Spleen (tissue), 11 donors: ENCODE data around the gene DUSP22. TPM values are rescaled to one million over a fixed set of nuclear protein-coding genes. Genes with fewer than 3 reads are reported as not detected.

Source experiments
- DNase-seq: peaks from one replicate; pipeline ENCODE4 v3.0.0-alpha.2; 2020
- H3K27ac ChIP-seq, 8 donors: fragments of 200-600 bp; sonication (generic) in 7 of 8; 1 replicate in 4 of 8; 2 replicates in 4 of 8; pipeline versions ENCODE4 v1.5.0 to v1.8.0; 2016 to 2021; ENCODE audit warnings: inconsistent platforms in 4 of 8, mild to moderate bottlenecking in 4 of 8, moderate library complexity in 1 of 8
- H3K27me3 ChIP-seq, 7 donors: fragments of 200-600 bp; sonication (generic) in 6 of 7; replicated peaks in 1 of 7; 1 replicate in 4 of 7; 2 replicates in 3 of 7; pipeline versions ENCODE4 v1.5.0 to v1.8.0; 2016 to 2021; ENCODE audit warnings: inconsistent platforms in 3 of 7, mild to moderate bottlenecking in 1 of 7
- H3K36me3 ChIP-seq, 6 donors: fragments of 200-600 bp; sonication (generic) in 5 of 6; 1 replicate in 4 of 6; 2 replicates in 2 of 6; pipeline versions ENCODE4 v1.5.0 to v1.8.0; 2016 to 2021; ENCODE audit warnings: inconsistent platforms in 2 of 6
- H3K4me1 ChIP-seq, 6 donors: fragments of 200-600 bp; sonication (generic) in 5 of 6; 1 replicate in 3 of 6; 2 replicates in 3 of 6; pipeline versions ENCODE4 v1.5.0 to v1.8.0; 2016 to 2021; ENCODE audit warnings: inconsistent platforms in 3 of 6
- H3K4me3 ChIP-seq, 8 donors: fragments of 200-600 bp; sonication (generic) in 7 of 8; 1 replicate in 4 of 8; 2 replicates in 4 of 8; pipeline versions ENCODE4 v1.5.0 to v1.8.0; 2016 to 2021; ENCODE audit warnings: inconsistent platforms in 4 of 8, mild to moderate bottlenecking in 4 of 8, moderate library complexity in 2 of 8
- H3K9me3 ChIP-seq, 8 donors: fragments of 200-600 bp; sonication (generic) in 7 of 8; 1 replicate in 4 of 8; 2 replicates in 4 of 8; pipeline versions ENCODE4 v1.5.0 to v1.8.0; 2016 to 2021; ENCODE audit warnings: inconsistent platforms in 4 of 8
- CTCF ChIP-seq, 11 experiments: fragments of 200-600 bp in 7 of 11; fragments of 450-650 bp in 4 of 11; sonication (generic) in 4 of 11; IDR thresholded peaks in 8 of 11; conservative IDR thresholded peaks in 3 of 11; 1 replicate in 7 of 11; 2 replicates in 4 of 11; pipeline versions ENCODE4 v1.4.0 to v1.8.0; 2016 to 2021; ENCODE audit warnings: antibody characterized with exemption in 11 of 11, inconsistent platforms in 4 of 11, mild to moderate bottlenecking in 1 of 11
- POLR2A ChIP-seq, 3 donors: fragments of 450-650 bp; IDR thresholded peaks; one replicate each; pipeline ENCODE4 v1.5.1; 2017; ENCODE audit warnings: antibody characterized with exemption in 3 of 3, mild to moderate bottlenecking in 1 of 3
- POLR2AphosphoS5 ChIP-seq, 3 donors: sonication (generic); formaldehyde crosslinking; IDR thresholded peaks; one replicate each; pipeline ENCODE4 v1.5.1; 2017; ENCODE audit warnings: antibody characterized with exemption in 3 of 3
- WGBS, 5 donors: extraction: QIAGEN DNeasy Blood & Tissue Kit in 3 of 5; methylation state at CpG; one replicate each; pipeline versions ENCODE4 v1.1.5 to v1.1.7; 2013 to 2018; 5-methylcytosine and 5-hydroxymethylcytosine counted together
- intact Hi-C: fragments of 100-400 bp; cut with DNase I; formaldehyde crosslinking; loops from one replicate; pipeline ENCODE4 v1.15.0; 2023; ENCODE audit warnings: low total_unique reads
- polyA plus RNA-seq, 3 donors: library from polyadenylated mRNA; stranded (reverse); fragments of 200-250 nt; gene quantifications; one replicate each; pipeline ENCODE4 v1.2.1, GENCODE V29; 2013
- total RNA-seq, 7 donors: library from RNA; depleted of rRNA in 3 of 7; stranded (reverse); fragments of >200 nt in 3 of 7; fragmentation: NEBNext Ultra II Directional in 4 of 7; extraction: Animal tissue kit (Norgen Biotek cat#: 25700) in 4 of 7; gene quantifications; one replicate each; pipeline versions ENCODE4 v1.1.0 to v1.2.1, GENCODE V29; 2016 to 2021
- donor health status: healthy with polysubstance abuse.
- donor health status: DM: no; HTN: no; CAD: no; lungs with moderate emphysema.
- donor health status: DM: no; HTN: no; CAD: no.
- donor health status: Bipolar disorder and iron deficiency.
- donor health status: healthy.
- donor health status: DM: no; HTN: no; CAD: no.
- donor health status: DM: yes; HTN: yes; CAD: no.

Gene DUSP22
- total and polyA plus RNA-seq, 10 donors = 41.2 to 120 (median 69.4) TPM

GRCh38 chr6:305371-306206, 13.3 kb downstream of the DUSP22 start:
- TF ChIP-seq POLR2AphosphoS5 (IDR thresholded peaks at IDR 0.05) (no peak), CTCF (IDR thresholded peaks at IDR 0.05 in 8 of 11, conservative IDR thresholded peaks at IDR 0.05 in 3 of 11) (no peak), POLR2A (IDR thresholded peaks at IDR 0.05) (no peak)

GRCh38 chr6:306641-307061, 14.4 kb downstream of the DUSP22 start:
- H3K4me3 ChIP-seq = no peak overlapping the region
- no peak for TF ChIP-seq CTCF (IDR thresholded peaks at IDR 0.05 in 8 of 11, conservative IDR thresholded peaks at IDR 0.05 in 3 of 11)
- TF ChIP-seq POLR2AphosphoS5 (IDR thresholded peaks at IDR 0.05) = no peak
- no peak for TF ChIP-seq POLR2A (IDR thresholded peaks at IDR 0.05)
- peaks cover 0 to 62% (median 4%) of the 10 kb centered on the region in 6 donors for H3K36me3 ChIP-seq
- H3K27ac ChIP-seq = peak overlapping the region in 1 of 8 donors; percentile 1
- peak; percentile 76 for DNase-seq
- WGBS, 5 donors = 80 to 90% (median 87%) methylated on average over 8 of the region's 8 CpGs
- intact Hi-C loops = no loop called here
- H3K4me1 ChIP-seq = peaks cover 0 to 42% (median 13%) of the 10 kb centered on the region in 6 donors
- H3K27me3 ChIP-seq = no peaks in the 10 kb centered on the region
- no peaks in the 10 kb centered on the region for H3K9me3 ChIP-seq

More at GRCh38 chr6:305371-306206, 13.3 kb downstream of the DUSP22 start:
- peaks cover 0 to 32% (median 10%) of the 10 kb centered on the region in 6 donors for H3K4me1 ChIP-seq
- H3K27ac ChIP-seq = peak overlapping the region in 3 of 8 donors; percentile 2 to 47 (median 20)
- DNase-seq = no peak
- intact Hi-C loops = no loop called here
- no peak overlapping the region for H3K4me3 ChIP-seq
- H3K9me3 ChIP-seq = no peaks in the 10 kb centered on the region
- peaks cover 0 to 62% (median 4%) of the 10 kb centered on the region in 6 donors for H3K36me3 ChIP-seq
- WGBS, 5 donors = 57 to 73% (median 69%) methylated on average over 5 of the region's 5 CpGs
- H3K27me3 ChIP-seq = no peaks in the 10 kb centered on the region

GRCh38 chr6:307065-307814, 15.0 kb downstream of the DUSP22 start:
- Histone ChIP-seq H3K4me3 (no peak overlapping the region), H3K27ac (no peak overlapping the region), H3K27me3 (no peaks in the 10 kb centered on the region), H3K4me1 (peaks cover 4 to 47% (median 18%) of the 10 kb centered on the region in 6 donors), H3K9me3 (no peaks in the 10 kb centered on the region), H3K36me3 (peaks cover 0 to 58% (median 4%) of the 10 kb centered on the region in 6 donors)
- intact Hi-C loops = no loop called here
- WGBS, 5 donors = 75 to 77% (median 77%) methylated on average over 15 of the region's 15 CpGs
- no peak for DNase-seq
- TF ChIP-seq POLR2A (IDR thresholded peaks at IDR 0.05) (no peak), CTCF (IDR thresholded peaks at IDR 0.05 in 8 of 11, conservative IDR thresholded peaks at IDR 0.05 in 3 of 11) (no peak), POLR2AphosphoS5 (IDR thresholded peaks at IDR 0.05) (no peak)

- 83 to 93% (median 86%) methylated on average over 5 of the region's 5 CpGs for WGBS, 5 donors
- TF ChIP-seq CTCF (IDR thresholded peaks at IDR 0.05 in 8 of 11, conservative IDR thresholded peaks at IDR 0.05 in 3 of 11) (no peak), POLR2AphosphoS5 (IDR thresholded peaks at IDR 0.05) (no peak), POLR2A (IDR thresholded peaks at IDR 0.05) (no peak)
- Histone ChIP-seq H3K9me3 (no peaks in the 10 kb centered on the region), H3K36me3 (peaks cover 0 to 52% (median 4%) of the 10 kb centered on the region in 6 donors), H3K4me1 (peaks cover 4 to 54% (median 25%) of the 10 kb centered on the region in 6 donors), H3K27ac (no peak overlapping the region), H3K27me3 (no peaks in the 10 kb centered on the region), H3K4me3 (no peak overlapping the region)
- DNase-seq = no peak
- intact Hi-C loops = no loop called here
These were observed 15.6 kb downstream of the DUSP22 start for GRCh38 chr6:307874-308273.
